Measurements from ENCODE around the gene GMFB.

Gene GMFB

DNA sequence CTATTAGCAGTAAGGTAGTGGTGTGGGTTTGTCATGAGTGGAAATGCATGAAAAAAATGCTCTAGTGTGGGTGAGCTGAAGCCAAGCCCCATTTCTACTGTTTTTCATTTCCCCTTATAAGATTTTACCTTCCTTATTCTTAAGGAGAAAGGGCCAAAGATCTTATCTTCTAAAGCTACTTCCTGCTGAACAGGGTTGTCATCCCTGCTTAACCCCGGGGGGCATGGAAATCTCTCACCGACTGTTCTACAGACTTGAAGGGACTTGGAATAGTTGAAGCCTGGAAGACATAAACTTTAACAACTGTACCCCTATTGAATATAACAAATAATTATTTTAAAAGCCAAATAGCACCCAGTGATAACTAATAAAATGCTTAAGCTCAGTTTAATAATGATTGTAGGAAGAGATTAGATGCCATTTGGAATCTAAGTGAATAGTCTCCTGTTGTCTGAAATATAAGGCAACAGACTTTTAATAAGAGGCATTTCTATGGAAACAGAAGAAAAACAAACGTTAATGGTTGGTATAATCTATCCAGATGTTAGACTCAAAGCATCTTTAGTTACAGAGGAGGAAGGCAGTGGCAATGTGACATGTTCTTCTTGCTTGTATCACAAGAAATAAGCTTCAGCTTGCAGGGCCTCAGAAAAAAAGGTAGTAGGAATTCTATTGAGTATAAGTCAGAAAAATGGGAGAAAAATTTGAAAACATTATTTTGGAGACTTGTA lies 1.8 kb upstream of the GMFB start:
- no peak for DNase-seq (ENCODE audit: low read depth in 3 of 3)

DNA sequence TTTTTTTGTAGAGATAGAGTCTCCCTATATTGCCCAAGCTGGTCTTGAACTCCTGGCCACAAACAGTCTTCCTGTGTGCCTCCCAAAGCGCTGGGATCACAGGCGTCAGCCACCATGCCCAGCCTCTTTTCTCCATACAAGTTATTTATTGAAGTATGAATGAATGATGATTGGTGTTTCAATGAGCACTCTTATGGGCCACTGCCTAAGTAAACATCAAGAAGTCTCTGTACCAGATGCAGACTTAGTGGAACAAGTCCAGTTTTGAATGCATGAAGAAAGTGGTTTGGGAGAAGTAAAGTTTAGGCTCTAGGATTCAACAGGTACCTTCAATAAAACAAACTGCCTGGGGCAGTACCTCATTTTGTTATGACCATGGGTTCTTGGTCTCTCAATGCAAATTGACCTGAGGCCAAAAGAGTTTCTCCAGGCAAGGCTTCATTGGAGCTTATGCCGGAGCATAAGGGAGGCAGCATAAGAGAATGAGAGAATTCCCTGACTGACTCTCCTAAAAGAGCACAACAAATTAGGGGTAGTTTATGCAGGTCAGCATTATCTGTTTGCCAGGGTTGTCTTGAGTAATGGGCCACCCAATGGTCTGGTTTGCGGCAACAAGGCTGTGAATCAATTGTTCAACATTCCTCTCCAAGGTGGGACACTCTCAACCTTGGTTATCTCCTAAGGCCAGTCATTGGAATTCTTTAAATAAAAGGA lies 1.1 kb upstream of the GMFB start:
- no peak for DNase-seq (ENCODE audit: low read depth in 3 of 3)

DNA sequence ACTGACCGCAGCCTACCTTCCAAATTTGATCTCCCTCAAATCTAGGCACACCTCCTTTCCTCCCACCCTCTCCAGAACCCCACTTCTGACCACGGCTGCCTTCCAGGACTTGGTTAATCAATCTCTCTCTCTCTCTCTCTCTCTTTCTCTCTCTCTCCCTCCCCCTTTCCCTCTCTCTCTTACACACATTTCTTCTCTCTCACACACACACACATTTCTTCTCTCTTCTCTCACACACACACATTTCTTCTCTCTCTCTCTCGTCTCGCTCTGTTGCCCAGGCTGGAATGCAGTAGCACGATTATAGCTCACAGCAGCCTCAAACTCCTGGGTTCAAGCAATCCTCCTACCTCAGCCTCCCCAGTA lies 521 bp upstream of the GMFB start:
- DNase-seq (ENCODE audit: low read depth in 3 of 3) = no peak

- DNase-seq (ENCODE audit: low read depth in 3 of 3) = peak in 1 of 3 experiments; percentile 11
These were observed 498 bp downstream of the GMFB start for GRCh38 chr14:54488318-54488645.

DNA sequence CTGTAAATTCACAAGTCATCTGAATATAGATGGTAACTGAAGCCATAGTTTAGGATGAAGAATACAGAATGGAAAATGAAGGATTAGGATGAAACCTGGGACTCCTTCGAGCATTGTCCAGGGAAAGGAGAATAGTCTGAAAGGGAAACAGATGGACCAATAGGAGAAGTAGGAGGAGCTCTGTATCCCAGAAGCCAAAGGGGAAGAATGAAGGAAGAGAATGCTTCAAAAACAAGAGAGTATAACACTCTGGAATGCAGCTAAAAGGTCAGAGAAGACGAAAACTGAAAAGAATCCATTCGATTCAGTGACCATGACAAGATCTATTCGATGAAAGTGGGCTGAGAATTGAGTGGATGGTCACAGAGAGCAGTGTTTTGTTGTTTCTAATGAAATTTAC lies 1.0 kb downstream of the GMFB start:
- DNase-seq (ENCODE audit: low read depth in 3 of 3) = no peak

- DNase-seq (ENCODE audit: low read depth in 3 of 3) = no peak
These were observed 2.1 kb downstream of the GMFB start for GRCh38 chr14:54486685-54487084.

DNA sequence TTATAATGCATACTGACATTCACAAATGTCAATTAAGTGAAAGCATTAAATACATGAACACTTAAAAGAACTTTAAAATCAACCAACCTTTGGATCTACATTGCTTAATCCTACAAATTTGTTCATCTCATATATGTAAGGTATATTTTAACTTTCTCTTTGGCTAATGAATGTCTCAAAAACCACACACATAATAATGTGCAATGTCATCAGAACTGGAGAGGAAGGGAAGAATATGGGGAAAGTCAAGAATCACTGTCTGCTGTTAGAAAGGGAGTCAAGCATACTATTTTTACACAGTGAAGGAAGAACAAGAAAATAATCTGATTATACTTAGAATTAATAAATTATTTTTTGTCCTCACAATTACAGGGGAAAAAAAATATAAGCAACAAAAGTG lies 4.9 kb downstream of the GMFB start:
- DNase-seq (ENCODE audit: low read depth in 3 of 3) = no peak

GRCh38 chr14:54483073-54483745 lies 5.6 kb downstream of the GMFB start:
- DNase-seq (ENCODE audit: low read depth in 3 of 3) = no peak

DNA sequence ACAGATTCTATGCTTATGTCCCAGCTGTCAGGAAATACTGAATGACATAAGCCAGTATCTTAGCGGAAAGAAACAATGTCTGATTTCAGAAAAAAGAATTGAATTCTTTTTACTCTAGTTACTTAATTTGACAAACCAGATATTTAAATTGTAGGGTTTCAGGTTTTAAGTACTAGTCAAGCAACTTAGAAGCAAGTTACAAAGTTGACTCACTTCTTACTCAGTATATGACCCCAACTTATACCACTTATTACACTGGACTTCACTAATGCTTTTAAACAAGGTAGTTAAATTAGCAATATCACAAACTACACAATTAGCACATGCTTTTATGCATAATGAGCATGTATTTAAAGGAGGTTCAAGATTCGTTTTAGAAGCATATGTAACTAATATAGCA lies 7.1 kb downstream of the GMFB start:
- no peak for DNase-seq (ENCODE audit: low read depth in 3 of 3)

DNA sequence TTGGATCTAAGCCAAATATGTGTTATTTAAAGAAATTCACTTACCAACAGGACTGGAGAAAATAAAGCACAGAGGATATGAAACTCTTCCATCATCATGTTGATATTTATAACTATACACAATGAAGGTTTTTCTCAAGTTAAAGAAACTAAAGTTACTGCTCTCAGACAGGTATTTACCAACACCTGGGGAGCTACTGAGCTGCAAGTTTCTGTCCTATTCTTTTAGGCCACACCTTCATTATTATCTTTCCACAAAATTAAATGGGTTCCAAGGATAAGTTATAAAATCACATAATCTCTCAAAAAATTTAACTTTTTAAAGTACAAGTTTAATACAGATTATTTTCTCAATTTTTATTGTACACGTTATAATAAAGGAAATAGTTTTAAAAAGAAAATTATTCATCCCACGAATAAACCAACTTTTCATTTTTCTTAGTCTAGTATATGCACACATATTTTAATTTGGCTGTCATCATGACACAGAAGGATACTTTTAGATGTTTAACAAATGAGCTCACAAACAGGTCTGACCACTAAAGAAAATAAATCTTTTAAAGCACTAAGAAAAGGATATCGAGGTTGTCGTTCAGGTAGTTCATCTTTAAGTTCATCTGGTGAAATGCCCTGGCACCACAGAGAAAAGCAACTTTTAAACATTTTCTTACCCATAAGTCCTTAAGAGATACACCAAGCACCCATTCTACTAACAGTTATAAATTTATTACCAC lies 7.8 kb downstream of the GMFB start:
- no peak for DNase-seq (ENCODE audit: low read depth in 3 of 3)

DNA sequence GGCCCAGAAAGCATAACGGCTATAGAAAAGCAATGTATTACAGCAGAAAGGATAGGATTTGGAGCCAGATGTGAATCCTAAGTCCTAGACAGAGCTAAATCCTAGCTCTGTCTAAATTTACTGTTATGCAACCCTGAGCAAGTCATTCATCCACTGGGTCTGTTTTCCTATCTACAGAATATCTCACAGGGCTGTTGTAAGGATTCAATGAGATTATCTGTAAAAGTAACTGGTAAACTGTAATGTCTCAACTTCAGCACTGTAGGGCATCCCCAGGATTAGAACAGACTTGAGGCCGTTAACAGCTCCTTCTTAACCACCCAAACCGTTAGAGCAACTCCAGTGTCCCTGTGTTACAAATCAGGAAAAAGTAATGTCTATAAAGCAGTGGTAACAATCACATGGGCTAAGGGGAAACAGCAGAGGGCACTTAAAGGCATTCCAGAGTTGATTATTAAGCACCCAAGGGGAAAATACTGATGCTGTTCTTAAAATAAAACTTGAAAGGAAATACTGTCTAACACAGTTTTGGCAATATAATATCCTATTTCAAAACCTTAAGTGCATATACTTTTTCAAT lies 10.1 kb downstream of the GMFB start:
- DNase-seq (ENCODE audit: low read depth in 3 of 3) = no peak

- no peak for DNase-seq (ENCODE audit: low read depth in 3 of 3)
These were observed 12.9 kb downstream of the GMFB start for GRCh38 chr14:54475911-54476310.

GRCh38 chr14:54475187-54475899 lies 13.4 kb downstream of the GMFB start:
- DNase-seq (ENCODE audit: low read depth in 3 of 3) = no peak

GRCh38 chr14:54474232-54474793 lies 14.5 kb downstream of the GMFB start:
- no peak for DNase-seq (ENCODE audit: low read depth in 3 of 3)

DNA sequence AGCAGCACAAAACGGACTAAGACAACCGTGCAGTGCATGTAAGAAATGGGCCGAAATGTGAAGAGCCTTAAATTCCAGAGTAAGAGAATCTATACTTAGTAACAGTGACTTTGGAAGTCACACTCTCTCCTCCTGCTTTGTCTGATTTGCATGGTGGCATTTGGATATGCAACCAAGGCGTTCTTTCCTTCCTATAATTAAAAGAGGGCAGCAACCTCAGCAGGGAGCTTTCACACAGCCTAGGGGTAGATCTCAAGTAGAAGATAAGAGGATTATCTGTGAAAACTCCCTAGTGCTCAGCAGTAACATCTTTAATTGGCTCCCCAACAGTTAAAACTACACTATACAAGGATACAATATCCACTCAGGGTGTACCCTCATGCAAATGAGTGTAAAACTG lies 16.5 kb downstream of the GMFB start:
- DNase-seq (ENCODE audit: low read depth in 3 of 3) = no peak

- DNase-seq (ENCODE audit: low read depth in 3 of 3) = no peak
These were observed 17.1 kb downstream of the GMFB start for GRCh38 chr14:54471641-54472040.

- no peak for DNase-seq (ENCODE audit: low read depth in 3 of 3)
These were observed 18.1 kb downstream of the GMFB start for GRCh38 chr14:54470701-54471100.

GRCh38 chr14:54467280-54467679 lies 21.5 kb downstream of the GMFB start:
- no peak for DNase-seq (ENCODE audit: low read depth in 3 of 3)

DNA sequence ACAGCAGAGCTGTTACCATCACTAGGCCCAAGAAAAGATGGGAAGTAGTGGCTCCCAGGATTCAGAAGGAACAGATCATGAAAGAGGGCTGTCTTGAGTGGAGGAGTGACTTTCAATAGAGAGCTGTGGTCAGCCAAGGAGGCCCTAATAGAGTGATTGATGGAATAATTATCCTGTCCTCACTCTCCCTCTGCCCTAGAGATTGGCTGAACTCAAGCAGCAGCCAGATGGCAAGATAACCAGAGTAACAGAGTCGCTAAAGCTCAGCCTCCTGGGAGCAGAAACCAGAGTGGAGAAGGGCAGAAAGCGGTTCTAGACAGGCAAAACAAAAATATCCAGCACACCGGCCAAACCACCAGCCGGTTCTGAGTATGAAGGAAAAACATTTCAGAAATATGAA lies 23.1 kb downstream of the GMFB start:
- no peak for DNase-seq (ENCODE audit: low read depth in 3 of 3)

GRCh38 chr14:54462048-54462447 lies 26.7 kb downstream of the GMFB start:
- no peak for DNase-seq (ENCODE audit: low read depth in 3 of 3)

DNA sequence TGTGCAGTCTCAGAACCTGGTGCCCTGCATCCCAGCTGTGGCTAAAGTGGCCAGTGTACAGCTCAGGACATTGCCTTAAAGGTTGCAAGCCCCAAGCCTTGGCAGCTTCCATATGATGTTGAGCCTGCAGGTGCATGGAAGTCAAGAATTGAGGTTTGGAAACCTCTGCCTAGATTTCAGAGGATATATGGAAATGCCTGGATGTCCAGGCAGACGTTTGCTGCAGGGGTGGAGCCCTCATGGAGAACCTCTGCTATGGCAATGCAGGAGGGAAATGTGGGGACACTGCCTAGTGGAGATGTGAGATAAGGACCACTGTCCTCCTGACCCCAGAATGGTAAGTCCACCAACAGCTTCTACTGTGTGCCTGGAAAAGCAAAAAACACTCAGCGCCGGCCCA lies 29.7 kb downstream of the GMFB start:
- DNase-seq (ENCODE audit: low read depth in 3 of 3) = no peak

Measured in stimulated activated CD4-positive, alpha-beta T cell treated with anti-CD3 and anti-CD28 coated beads, TNF-alpha, amount 100 ng/mL, for 24 hours (primary cell).